Brain pericyte (primary cell): Measurements from ENCODE around the gene CHST11.

Experiments used
- DNase-seq: peaks from one replicate; pipeline ENCODE4 v3.0.0-alpha.2; 2012; ENCODE audit warnings: low read depth, low spot score

The CHST11 gene

GRCh38 chr12:104503191-104503590, 46.4 kb downstream of the CHST11 start:
- no peak for DNase-seq

- no peak for DNase-seq
Observed at GRCh38 chr12:104504146-104504545, 47.4 kb downstream of the CHST11 start.

GRCh38 chr12:104505095-104505818, 48.5 kb downstream of the CHST11 start:
- no peak for DNase-seq

- no peak for DNase-seq
Observed at GRCh38 chr12:104506676-104507401, 50.1 kb downstream of the CHST11 start.

- no peak for DNase-seq
Observed at GRCh38 chr12:104507672-104508071, 50.9 kb downstream of the CHST11 start.

DNA sequence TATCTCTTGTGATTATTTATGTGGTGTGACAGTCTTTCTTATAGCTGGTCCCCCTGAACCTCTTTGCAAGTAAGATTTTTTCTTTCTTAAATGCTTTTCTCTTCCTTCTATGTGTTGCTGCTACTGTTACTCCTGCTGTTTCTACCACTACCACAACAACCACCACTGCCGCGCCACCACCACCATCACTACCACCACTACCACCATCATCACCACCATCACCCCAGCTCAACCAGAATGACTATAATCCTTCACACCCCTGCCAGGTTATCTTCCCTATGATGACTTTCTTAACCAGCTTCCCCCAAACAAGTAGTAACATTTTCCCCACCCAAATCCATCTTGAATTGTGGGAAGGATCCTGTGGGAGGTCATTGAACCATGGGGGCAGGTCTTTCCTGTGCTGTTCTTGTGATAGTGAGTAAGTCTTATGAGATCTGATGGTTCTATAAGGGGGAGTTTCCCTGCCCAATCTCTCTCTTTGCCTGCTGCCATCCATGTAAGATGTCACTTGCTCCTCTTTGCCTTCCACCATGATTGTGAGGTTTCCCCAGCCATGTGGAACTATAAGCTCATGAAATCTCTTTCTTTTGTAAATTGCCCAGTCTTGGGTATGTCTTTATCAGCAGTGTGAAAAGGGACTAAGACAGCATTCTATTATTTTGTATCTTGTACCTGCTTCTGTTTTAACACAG, 52.2 kb downstream of the CHST11 start:
- no peak for DNase-seq

- DNase-seq, result no peak
Observed at GRCh38 chr12:104510145-104510872, 53.6 kb downstream of the CHST11 start.

DNA sequence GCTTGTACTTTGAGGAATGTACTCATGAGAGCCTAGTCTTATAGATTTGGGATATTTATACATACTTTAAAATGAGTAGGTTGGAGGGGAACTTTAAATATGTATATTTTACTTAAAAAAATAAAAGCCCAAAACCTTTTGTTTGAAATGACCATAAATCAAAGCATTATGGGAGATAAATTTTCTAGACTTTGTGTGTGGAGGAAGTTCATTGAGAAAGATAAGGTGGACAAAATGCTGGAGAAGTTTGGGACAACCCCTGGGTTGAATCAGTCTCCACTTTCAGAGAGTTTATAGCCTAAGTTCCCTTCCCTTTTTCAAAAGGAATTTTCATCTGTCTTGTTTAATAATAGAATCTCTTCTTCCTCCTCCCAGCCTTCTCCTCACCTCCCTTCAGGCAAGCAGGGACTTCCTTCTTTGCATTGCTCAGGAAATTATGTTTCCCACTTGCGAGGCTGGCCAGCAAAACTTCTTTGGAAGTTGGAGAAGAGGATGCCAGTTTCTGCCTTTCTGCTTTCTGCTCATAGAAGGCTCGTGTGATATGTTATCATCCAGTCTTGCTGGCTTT, 54.2 kb downstream of the CHST11 start:
- DNase-seq, result no peak

GRCh38 chr12:104513681-104514080, 56.9 kb downstream of the CHST11 start:
- DNase-seq, result no peak

DNA sequence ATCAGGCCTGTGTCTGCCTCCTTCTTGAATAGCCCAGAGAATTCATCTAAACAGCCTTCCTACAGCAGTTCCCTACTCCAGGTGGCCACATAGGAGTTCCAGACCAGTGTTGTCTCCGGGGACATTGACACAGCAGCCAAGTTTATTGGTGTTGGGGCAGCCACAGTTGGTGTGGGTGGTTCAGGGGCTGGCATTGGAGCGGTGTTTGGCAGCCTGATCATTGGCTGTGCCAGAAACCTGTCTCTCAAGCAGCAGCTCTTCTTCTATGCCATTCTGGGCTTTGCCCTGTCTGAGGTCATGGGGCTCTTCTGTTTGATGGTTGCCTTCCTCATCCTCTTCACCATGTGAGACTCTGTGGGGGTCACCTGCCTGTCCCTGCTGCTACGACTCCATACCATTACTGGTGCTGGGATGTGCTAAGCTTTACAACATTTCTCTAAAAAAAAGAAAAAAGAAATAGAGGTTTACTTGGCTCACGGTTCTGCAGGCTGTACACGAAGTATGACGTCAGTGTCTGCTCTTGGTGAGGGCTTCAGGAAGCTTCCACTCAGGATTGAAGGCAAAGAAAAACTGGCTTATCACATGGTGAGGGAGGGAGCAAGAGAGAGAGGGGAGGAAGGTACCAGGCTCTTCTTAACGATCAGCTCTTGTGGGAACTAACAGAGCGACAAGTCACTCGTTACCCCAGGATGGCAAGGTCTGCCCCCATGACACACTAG, 57.5 kb downstream of the CHST11 start:
- DNase-seq, result no peak

GRCh38 chr12:104515899-104516298, 59.2 kb downstream of the CHST11 start:
- no peak for DNase-seq

DNA sequence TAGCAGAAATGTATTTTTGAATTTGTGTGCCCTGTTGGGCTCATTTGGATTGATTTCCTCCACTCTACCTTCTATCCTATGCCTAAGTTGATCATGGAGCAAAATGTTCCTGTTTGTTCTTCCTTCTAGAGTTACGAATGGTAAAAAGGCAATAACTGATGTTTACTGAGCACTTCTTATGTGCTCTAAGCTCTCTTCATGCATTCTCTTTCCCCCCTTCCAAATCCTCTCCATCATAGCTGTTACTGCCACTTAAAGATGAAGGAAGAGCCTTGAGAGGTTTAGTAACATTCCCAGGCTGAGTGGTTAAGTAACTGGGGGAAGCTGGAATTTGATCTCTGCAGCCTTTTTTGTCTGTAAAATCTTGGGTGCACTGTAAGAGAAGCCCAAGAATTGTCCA, 60.1 kb downstream of the CHST11 start:
- DNase-seq, result no peak

DNA sequence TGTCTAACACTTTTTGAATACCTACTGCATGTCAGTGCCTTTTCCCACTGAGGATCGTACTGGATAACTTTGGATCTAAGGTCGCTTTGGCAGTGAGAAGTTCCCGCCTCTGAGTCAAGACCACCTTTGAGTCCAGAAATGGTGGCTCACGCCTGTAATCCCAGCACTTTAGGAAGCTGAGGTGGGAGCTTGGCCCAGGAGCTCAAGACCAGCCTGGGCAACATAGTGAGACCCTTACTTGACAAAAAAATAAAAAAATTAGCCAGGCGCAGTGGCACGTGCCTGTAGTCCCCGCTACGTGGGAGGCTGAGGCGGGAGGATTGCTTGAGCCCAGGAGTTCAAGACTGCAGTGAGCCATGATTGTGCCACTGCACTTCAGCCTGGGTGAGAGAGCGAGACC, 61.1 kb downstream of the CHST11 start:
- DNase-seq, result no peak

DNA sequence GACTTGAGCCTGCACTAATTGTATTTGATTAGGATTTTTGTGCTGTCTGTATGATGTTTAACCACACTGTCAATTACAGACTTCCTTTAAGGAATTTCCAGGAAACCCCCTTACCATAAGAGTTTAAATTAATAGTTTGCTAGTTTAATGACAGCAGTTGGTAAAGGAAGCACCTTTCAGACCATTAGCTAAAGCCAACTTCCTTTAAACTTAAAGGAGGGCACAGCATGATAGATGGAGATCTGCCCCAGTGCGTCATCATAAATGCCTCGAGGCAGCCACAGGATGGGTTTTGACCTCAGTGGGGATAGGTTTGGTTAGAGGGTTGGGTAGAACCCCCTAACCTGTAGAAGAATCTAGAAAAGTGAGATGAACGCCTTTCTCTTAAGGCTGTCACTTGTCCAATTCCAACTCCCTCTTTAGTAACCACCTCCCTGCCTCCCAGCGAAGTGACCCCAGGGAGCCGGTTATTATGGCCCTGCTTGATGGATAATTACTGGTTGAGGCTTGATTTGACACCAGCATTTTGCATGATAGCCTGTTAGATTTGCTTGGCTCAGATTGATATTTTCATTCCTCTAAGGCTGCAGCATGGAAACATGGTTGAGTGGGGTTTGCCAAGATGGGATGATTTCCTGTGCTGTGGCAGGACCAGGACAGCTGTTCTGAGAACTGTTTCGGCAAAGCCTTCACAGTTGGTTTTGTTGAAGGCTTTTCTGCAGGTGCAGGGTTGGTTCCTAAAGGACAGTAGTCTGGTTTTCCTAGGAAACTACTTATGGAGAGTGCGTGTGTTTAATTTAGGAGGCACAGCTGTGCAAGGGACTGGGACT, 62.7 kb downstream of the CHST11 start:
- DNase-seq, result no peak

GRCh38 chr12:104520242-104520900, 63.6 kb downstream of the CHST11 start:
- no peak for DNase-seq

DNA sequence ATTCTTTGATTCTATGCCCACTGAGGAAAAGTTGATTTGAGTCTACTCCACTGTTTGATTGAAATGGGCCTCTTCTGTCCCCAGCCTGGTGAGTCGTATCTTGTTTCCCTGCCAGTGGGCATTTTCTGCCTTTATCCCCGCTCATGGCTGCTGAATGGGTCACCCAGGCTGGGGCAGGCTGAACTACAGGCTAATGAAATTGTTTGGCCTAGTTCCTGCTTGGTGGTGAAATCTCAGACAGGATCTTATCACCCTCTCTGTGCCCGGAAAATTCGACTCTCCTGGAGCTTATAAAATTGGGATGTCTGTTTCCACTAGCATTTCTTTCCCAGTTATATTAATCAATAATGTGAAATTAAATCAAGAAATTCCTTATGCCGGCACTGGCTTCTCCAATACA, 65.0 kb downstream of the CHST11 start:
- DNase-seq, result no peak

GRCh38 chr12:104522985-104523722, 66.4 kb downstream of the CHST11 start:
- no peak for DNase-seq

DNA sequence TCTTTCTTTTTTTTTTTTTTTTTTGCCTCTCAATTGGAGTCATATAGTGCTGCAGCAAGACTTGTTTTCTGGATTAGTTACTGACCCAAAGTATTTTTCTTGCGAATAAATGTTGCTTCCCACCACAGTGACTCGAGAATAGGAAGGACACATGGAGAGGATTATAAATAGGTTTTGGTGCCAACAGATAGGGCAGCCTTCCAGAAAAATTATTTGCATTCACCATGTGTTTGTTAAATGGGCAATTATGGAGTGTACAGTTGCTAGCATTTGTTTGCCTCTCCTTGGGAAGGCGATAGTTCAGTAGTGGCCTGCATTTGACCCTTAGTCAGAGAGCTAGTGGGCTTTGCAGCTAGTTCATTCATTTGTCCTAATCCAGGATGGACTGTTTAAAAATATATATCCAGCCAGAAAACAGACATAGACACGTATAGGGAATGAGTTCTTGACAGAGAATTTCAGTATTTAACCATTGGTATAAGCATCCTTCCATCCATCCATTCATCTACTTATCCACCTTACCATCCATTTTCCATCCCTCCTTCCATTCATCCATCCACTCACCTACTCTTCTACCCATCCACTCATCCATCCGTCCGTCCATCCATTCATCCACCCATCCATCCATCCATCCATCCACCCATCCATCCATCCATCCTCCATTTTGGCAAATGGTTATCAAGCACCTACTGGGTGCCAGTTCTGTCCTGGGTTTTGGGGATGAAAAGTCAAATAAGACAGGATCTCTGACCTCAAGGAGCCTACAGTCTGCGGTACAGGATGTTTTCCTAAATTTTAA, 67.5 kb downstream of the CHST11 start:
- peak; percentile 37 for DNase-seq
